Aorta (tissue), 5 donors: ENCODE results near the gene DIAPH2. TPM values are rescaled to one million over a fixed set of nuclear protein-coding genes. Genes with fewer than 3 reads are reported as not detected.

Experiments used
- ATAC-seq: fragments of 200-7000 bp; cut with Tn5 transposase; one replicate; pipeline ENCODE4 v1.9.1; 2022; ENCODE audit warnings: moderate library complexity; ENCODE audit not compliant: low FRiP score
- DNase-seq, 2 donors: peaks; one replicate each; pipeline ENCODE4 v3.0.0-alpha.2; 2020
- H3K27ac ChIP-seq, 2 donors: one replicate each; pipeline ENCODE4 v1.5.1; 2013; ENCODE audit warnings: low read length in 2 of 2, mild to moderate bottlenecking in 2 of 2, moderate library complexity in 2 of 2, control low read depth in 1 of 2, inconsistent platforms in 1 of 2, low read depth in 1 of 2
- H3K27me3 ChIP-seq, 2 donors: one replicate each; pipeline ENCODE4 v1.6.1; 2013; ENCODE audit warnings: control low read depth in 1 of 2, low read length in 1 of 2, mild to moderate bottlenecking in 1 of 2, moderate library complexity in 1 of 2; ENCODE audit not compliant: insufficient read depth in 2 of 2, control insufficient read depth in 1 of 2
- H3K36me3 ChIP-seq, 2 donors: one replicate each; pipeline ENCODE4 v1.6.1; 2013; ENCODE audit warnings: control low read depth in 1 of 2, low read length in 1 of 2, mild to moderate bottlenecking in 1 of 2; ENCODE audit not compliant: insufficient read depth in 2 of 2, control insufficient read depth in 1 of 2
- H3K4me1 ChIP-seq, 2 donors: one replicate each; pipeline ENCODE4 v1.6.1; 2013; ENCODE audit warnings: low read length in 2 of 2, control low read depth in 1 of 2, mild to moderate bottlenecking in 1 of 2, moderate library complexity in 1 of 2; ENCODE audit not compliant: insufficient read depth in 2 of 2, control insufficient read depth in 1 of 2
- H3K4me3 ChIP-seq, 2 donors: one replicate each; pipeline ENCODE4 v1.5.1; 2013; ENCODE audit warnings: low read length in 2 of 2, control low read depth in 1 of 2, mild to moderate bottlenecking in 1 of 2
- H3K9me3 ChIP-seq: one replicate; pipeline ENCODE4 v1.6.1; 2013; ENCODE audit warnings: mild to moderate bottlenecking, low read length; ENCODE audit not compliant: control insufficient read depth
- WGBS, 2 donors: extraction: QIAGEN DNeasy Blood & Tissue Kit; methylation state at CpG; one replicate each; pipeline ENCODE4 v1.1.7; 2013; 5-methylcytosine and 5-hydroxymethylcytosine counted together
- intact Hi-C, 2 donors: fragments of 100-400 bp; cut with DNase I; formaldehyde crosslinking; loops; one replicate each; pipeline versions ENCODE4 v1.14.2 to v1.15.0; 2022
- polyA plus RNA-seq, 2 donors: library from polyadenylated mRNA; stranded (reverse); fragments of 200-250 nt; gene quantifications; one replicate each; pipeline ENCODE4 v1.2.3, GENCODE V29; 2013
- total RNA-seq, 2 donors: library from RNA; stranded (reverse); fragmentation: NEBNext Ultra II Directional; extraction: Animal tissue kit (Norgen Biotek cat#: 25700); gene quantifications; one replicate each; pipeline ENCODE4 v1.2.1, GENCODE V29; 2021
- donor health status: healthy with polysubstance abuse.
- donor health status: Bipolar disorder and iron deficiency.
- donor health status: DM: no; HTN: no; CAD: no.
- donor health status: DM: no; HTN: no; CAD: no.
- donor health status: DM: yes; HTN: yes; CAD: no.

Gene DIAPH2
- total and polyA plus RNA-seq, 4 donors, result 6.5 to 48.4 (median 29.9) TPM

GRCh38 chrX:97531825-97532224, 847.2 kb downstream of the DIAPH2 start:
- intact Hi-C loops, result no loop called here
- H3K27me3 ChIP-seq, result no peaks in the 10 kb centered on the region
- ATAC-seq (no peak), DNase-seq (no peak)
- 85 to 98% methylated on average over 3 of the region's 3 CpGs for WGBS, 2 donors
- no peaks in the 10 kb centered on the region for H3K4me1 ChIP-seq
- H3K9me3 ChIP-seq, result no peaks in the 10 kb centered on the region
- no peak overlapping the region for H3K27ac ChIP-seq
- no peaks in the 10 kb centered on the region for H3K36me3 ChIP-seq
- H3K4me3 ChIP-seq, result no peak overlapping the region

- intact Hi-C loops, result no loop called here
- Histone ChIP-seq H3K36me3 (no peaks in the 10 kb centered on the region), H3K27ac (no peak overlapping the region), H3K9me3 (no peaks in the 10 kb centered on the region), H3K4me1 (no peaks in the 10 kb centered on the region), H3K4me3 (no peak overlapping the region), H3K27me3 (no peaks in the 10 kb centered on the region)
- 78 to 93% methylated on average over 3 of the region's 3 CpGs for WGBS, 2 donors
- ATAC-seq (no peak), DNase-seq (no peak)
Measured at GRCh38 chrX:97538745-97539144, 854.1 kb downstream of the DIAPH2 start.

GRCh38 chrX:97539970-97540519, 855.4 kb downstream of the DIAPH2 start:
- WGBS, 2 donors, result 57 to 84% methylated on average over 2 of the region's 2 CpGs
- intact Hi-C loops, result no loop called here

GRCh38 chrX:97547877-97548578, 863.4 kb downstream of the DIAPH2 start:
- no peaks in the 10 kb centered on the region for H3K27me3 ChIP-seq
- H3K4me3 ChIP-seq, result no peak overlapping the region
- DNase-seq, result no peak
- 83% methylated on average over 3 of the region's 3 CpGs for WGBS, 2 donors
- intact Hi-C loops, result no loop called here
- no peaks in the 10 kb centered on the region for H3K36me3 ChIP-seq
- no peak overlapping the region for H3K27ac ChIP-seq
- no peaks in the 10 kb centered on the region for H3K4me1 ChIP-seq
- no peaks in the 10 kb centered on the region for H3K9me3 ChIP-seq
- no peak for ATAC-seq

More at GRCh38 chrX:97539970-97540519, 855.4 kb downstream of the DIAPH2 start:
- no peak for ATAC-seq
- no peak for DNase-seq
- H3K4me1 ChIP-seq, result no peaks in the 10 kb centered on the region
- no peak overlapping the region for H3K27ac ChIP-seq
- no peaks in the 10 kb centered on the region for H3K36me3 ChIP-seq
- H3K4me3 ChIP-seq, result no peak overlapping the region
- H3K27me3 ChIP-seq, result no peaks in the 10 kb centered on the region
- H3K9me3 ChIP-seq, result no peaks in the 10 kb centered on the region

- H3K36me3 ChIP-seq, result no peaks in the 10 kb centered on the region
- 94 to 98% methylated on average over 3 of the region's 3 CpGs for WGBS, 2 donors
- H3K27ac ChIP-seq, result no peak overlapping the region
- H3K4me1 ChIP-seq, result no peaks in the 10 kb centered on the region
- DNase-seq (no peak), ATAC-seq (no peak)
- H3K27me3 ChIP-seq, result no peaks in the 10 kb centered on the region
- intact Hi-C loops, result no loop called here
- H3K4me3 ChIP-seq, result no peak overlapping the region
- H3K9me3 ChIP-seq, result no peaks in the 10 kb centered on the region
Measured at GRCh38 chrX:97551821-97552220, 867.2 kb downstream of the DIAPH2 start.

- no peaks in the 10 kb centered on the region for H3K36me3 ChIP-seq
- intact Hi-C loops, result no loop called here
- WGBS, 2 donors, result 73 to 95% methylated on average over 2 of the region's 2 CpGs
Measured at GRCh38 chrX:97553833-97554232, 869.2 kb downstream of the DIAPH2 start.

GRCh38 chrX:97556359-97556758, 871.7 kb downstream of the DIAPH2 start:
- WGBS, 2 donors, result 75 to 94% methylated on average over 3 of the region's 3 CpGs
- ATAC-seq, result no peak

More at GRCh38 chrX:97553833-97554232, 869.2 kb downstream of the DIAPH2 start:
- no peaks in the 10 kb centered on the region for H3K27me3 ChIP-seq
- no peak overlapping the region for H3K4me3 ChIP-seq
- no peaks in the 10 kb centered on the region for H3K9me3 ChIP-seq
- H3K27ac ChIP-seq, result no peak overlapping the region
- ATAC-seq, result no peak
- H3K4me1 ChIP-seq, result no peaks in the 10 kb centered on the region
- DNase-seq, result no peak

GRCh38 chrX:97563531-97564133, 879.0 kb downstream of the DIAPH2 start:
- H3K27ac ChIP-seq, result no peak overlapping the region
- intact Hi-C loops, result no loop called here
- no peaks in the 10 kb centered on the region for H3K27me3 ChIP-seq
- 2 to 32% methylated on average over 4 of the region's 4 CpGs for WGBS, 2 donors
- H3K4me3 ChIP-seq, result peak overlapping the region in 1 of 2 donors; percentile 40
- DNase-seq, result peak in 1 of 2 donors; percentile 63
- H3K4me1 ChIP-seq, result no peaks in the 10 kb centered on the region
- no peaks in the 10 kb centered on the region for H3K9me3 ChIP-seq
- H3K36me3 ChIP-seq, result no peaks in the 10 kb centered on the region
- ATAC-seq, result peak; percentile 70

More at GRCh38 chrX:97556359-97556758, 871.7 kb downstream of the DIAPH2 start:
- Histone ChIP-seq H3K9me3 (no peaks in the 10 kb centered on the region), H3K27ac (no peak overlapping the region), H3K36me3 (no peaks in the 10 kb centered on the region), H3K4me1 (no peaks in the 10 kb centered on the region), H3K4me3 (no peak overlapping the region), H3K27me3 (no peaks in the 10 kb centered on the region)
- intact Hi-C loops, result no loop called here
- no peak for DNase-seq

GRCh38 chrX:97564496-97564895, 879.9 kb downstream of the DIAPH2 start:
- Histone ChIP-seq H3K27me3 (no peaks in the 10 kb centered on the region), H3K27ac (no peak overlapping the region), H3K4me3 (no peak overlapping the region), H3K4me1 (no peaks in the 10 kb centered on the region), H3K36me3 (no peaks in the 10 kb centered on the region), H3K9me3 (no peaks in the 10 kb centered on the region)
- DNase-seq, result no peak
- 86 to 89% methylated on average over 2 of the region's 2 CpGs for WGBS, 2 donors
- intact Hi-C loops, result no loop called here
- no peak for ATAC-seq
